ENCODE data around the gene VPS13C. TPM values are rescaled to one million over a fixed set of nuclear protein-coding genes. Genes with fewer than 3 reads are reported as not detected.

Gene VPS13C
- total and polyA plus RNA-seq, 2 experiments from 2014 or later, result 10.2 to 20.5 TPM

GRCh38 chr15:61812476-61812875 is 247.8 kb downstream of the VPS13C start:
- no peak for DNase-seq (ENCODE audit: low spot score)
- TF ChIP-seq REST (IDR thresholded peaks at IDR 0.05; ENCODE audit: unreplicated experiment) (no peak), JUNB (IDR thresholded peaks at IDR 0.05; ENCODE audit: unreplicated experiment) (no peak), ZNF114 (CRISPR knock-in tag; IDR thresholded peaks at IDR 0.05) (no peak), CTCF (conservative IDR thresholded peaks at IDR 0.05; ENCODE audit: low read depth in 2 of 2) (no peak), POLR2AphosphoS5 (IDR thresholded peaks at IDR 0.05; ENCODE audit: low read depth) (no peak), ETS1 (IDR thresholded peaks at IDR 0.05) (no peak), ZNF331 (CRISPR knock-in tag; IDR thresholded peaks at IDR 0.05; ENCODE audit: low read depth) (no peak), STAT1 (IDR thresholded peaks at IDR 0.05; ENCODE audit: unreplicated experiment) (no peak), NANOG (IDR thresholded peaks at IDR 0.05; ENCODE audit: borderline replicate concordance) (no peak), EZH2 (IDR thresholded peaks at IDR 0.05; ENCODE audit: low read depth, unreplicated experiment) (no peak), CREB1 (CRISPR knock-in tag; IDR thresholded peaks at IDR 0.05; ENCODE audit: low read depth) (no peak), EZH2phosphoT487 (IDR thresholded peaks at IDR 0.05; ENCODE audit: unreplicated experiment) (no peak)
- TF ChIP-seq, protein P1, sequence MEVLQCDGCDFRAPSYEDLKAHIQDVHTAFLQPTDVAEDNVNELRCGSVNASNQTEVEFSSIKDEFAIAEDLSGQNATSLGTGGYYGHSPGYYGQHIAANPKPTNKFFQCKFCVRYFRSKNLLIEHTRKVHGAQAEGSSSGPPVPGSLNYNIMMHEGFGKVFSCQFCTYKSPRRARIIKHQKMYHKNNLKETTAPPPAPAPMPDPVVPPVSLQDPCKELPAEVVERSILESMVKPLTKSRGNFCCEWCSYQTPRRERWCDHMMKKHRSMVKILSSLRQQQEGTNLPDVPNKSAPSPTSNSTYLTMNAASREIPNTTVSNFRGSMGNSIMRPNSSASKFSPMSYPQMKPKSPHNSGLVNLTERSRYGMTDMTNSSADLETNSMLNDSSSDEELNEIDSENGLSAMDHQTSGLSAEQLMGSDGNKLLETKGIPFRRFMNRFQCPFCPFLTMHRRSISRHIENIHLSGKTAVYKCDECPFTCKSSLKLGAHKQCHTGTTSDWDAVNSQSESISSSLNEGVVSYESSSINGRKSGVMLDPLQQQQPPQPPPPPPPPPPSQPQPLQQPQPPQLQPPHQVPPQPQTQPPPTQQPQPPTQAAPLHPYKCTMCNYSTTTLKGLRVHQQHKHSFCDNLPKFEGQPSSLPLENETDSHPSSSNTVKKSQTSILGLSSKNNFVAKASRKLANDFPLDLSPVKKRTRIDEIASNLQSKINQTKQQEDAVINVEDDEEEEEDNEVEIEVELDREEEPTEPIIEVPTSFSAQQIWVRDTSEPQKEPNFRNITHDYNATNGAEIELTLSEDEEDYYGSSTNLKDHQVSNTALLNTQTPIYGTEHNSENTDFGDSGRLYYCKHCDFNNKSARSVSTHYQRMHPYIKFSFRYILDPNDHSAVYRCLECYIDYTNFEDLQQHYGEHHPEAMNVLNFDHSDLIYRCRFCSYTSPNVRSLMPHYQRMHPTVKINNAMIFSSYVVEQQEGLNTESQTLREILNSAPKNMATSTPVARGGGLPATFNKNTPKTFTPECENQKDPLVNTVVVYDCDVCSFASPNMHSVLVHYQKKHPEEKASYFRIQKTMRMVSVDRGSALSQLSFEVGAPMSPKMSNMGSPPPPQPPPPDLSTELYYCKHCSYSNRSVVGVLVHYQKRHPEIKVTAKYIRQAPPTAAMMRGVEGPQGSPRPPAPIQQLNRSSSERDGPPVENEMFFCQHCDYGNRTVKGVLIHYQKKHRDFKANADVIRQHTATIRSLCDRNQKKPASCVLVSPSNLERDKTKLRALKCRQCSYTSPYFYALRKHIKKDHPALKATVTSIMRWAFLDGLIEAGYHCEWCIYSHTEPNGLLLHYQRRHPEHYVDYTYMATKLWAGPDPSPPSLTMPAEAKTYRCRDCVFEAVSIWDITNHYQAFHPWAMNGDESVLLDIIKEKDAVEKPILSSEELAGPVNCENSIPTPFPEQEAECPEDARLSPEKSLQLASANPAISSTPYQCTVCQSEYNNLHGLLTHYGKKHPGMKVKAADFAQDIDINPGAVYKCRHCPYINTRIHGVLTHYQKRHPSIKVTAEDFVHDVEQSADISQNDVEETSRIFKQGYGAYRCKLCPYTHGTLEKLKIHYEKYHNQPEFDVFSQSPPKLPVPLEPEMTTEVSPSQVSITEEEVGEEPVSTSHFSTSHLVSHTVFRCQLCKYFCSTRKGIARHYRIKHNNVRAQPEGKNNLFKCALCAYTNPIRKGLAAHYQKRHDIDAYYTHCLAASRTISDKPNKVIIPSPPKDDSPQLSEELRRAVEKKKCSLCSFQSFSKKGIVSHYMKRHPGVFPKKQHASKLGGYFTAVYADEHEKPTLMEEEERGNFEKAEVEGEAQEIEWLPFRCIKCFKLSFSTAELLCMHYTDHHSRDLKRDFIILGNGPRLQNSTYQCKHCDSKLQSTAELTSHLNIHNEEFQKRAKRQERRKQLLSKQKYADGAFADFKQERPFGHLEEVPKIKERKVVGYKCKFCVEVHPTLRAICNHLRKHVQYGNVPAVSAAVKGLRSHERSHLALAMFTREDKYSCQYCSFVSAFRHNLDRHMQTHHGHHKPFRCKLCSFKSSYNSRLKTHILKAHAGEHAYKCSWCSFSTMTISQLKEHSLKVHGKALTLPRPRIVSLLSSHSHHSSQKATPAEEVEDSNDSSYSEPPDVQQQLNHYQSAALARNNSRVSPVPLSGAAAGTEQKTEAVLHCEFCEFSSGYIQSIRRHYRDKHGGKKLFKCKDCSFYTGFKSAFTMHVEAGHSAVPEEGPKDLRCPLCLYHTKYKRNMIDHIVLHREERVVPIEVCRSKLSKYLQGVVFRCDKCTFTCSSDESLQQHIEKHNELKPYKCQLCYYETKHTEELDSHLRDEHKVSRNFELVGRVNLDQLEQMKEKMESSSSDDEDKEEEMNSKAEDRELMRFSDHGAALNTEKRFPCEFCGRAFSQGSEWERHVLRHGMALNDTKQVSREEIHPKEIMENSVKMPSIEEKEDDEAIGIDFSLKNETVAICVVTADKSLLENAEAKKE (CRISPR knock-in tag; IDR thresholded peaks at IDR 0.05), result no peak
- Mint-ChIP-seq H3K27me3 (ENCODE audit: insufficient read depth, low read depth, poor library complexity) (no peaks in the 10 kb centered on the region), H3K4me1 (peaks cover 11% of the 10 kb centered on the region), H3K9me3 (no peaks in the 10 kb centered on the region), H3K27ac (no peak overlapping the region), H3K36me3 (ENCODE audit: low read depth) (no peaks in the 10 kb centered on the region), H3K4me3 (no peak overlapping the region)
- Histone ChIP-seq H3K4me2 (no peak overlapping the region), H3F3A (replicated peaks; ENCODE audit: low read depth) (no peaks in the 10 kb centered on the region), H3K4me3 (no peak overlapping the region), H2AFZ (0 out of 2 replicates have a peak overlapping the region, but pooled peaks have one; percentile 23), H3K79me2 (replicated peaks; ENCODE audit: insufficient read depth) (no peaks in the 10 kb centered on the region), H4K20me1 (replicated peaks; ENCODE audit: insufficient read depth) (no peaks in the 10 kb centered on the region), H3K27me3 (ENCODE audit: insufficient read depth) (no peaks in the 10 kb centered on the region), H3K27ac (ENCODE audit: low read depth) (no peak overlapping the region), H3K36me3 (ENCODE audit: insufficient read depth) (no peaks in the 10 kb centered on the region), H3K9me2 (ENCODE audit: insufficient read depth) (no peaks in the 10 kb centered on the region), H3K4me1 (ENCODE audit: insufficient read depth) (0 out of 2 replicates have a peak, but pooled peaks cover 3% of the 10 kb centered on the region)
- ATAC-seq, result no peak

All from GM23338 (cell line).